D341Med (cell line): ENCODE data around the gene WFDC6.

Source experiments
- DNase-seq: peaks from one replicate; pipeline ENCODE4 v3.0.0; 2012; ENCODE audit warnings: low spot score

Gene WFDC6

GRCh38 chr20:45515147-45515913 lies 24.0 kb downstream of the WFDC6 start, which contains the start of gene SPINT3:
Gene SPINT3, minus strand, starts transcription at chr20:45515622. Its CDS starts 14 bp downstream, at chr20:45515608.
- DNase-seq = no peak

- no peak for DNase-seq
Measured at GRCh38 chr20:45510242-45510862, 28.9 kb downstream of the WFDC6 start.

GRCh38 chr20:45509091-45509490 lies 30.2 kb downstream of the WFDC6 start:
- no peak for DNase-seq

- no peak for DNase-seq
Measured at GRCh38 chr20:45508068-45508886, 31.0 kb downstream of the WFDC6 start.

GRCh38 chr20:45507011-45507820 lies 32.1 kb downstream of the WFDC6 start:
- DNase-seq = no peak

GRCh38 chr20:45506398-45506797 lies 32.9 kb downstream of the WFDC6 start:
- no peak for DNase-seq

GRCh38 chr20:45503403-45503802 lies 35.9 kb downstream of the WFDC6 start:
- no peak for DNase-seq

- DNase-seq = no peak
Measured at GRCh38 chr20:45502561-45502960, 36.7 kb downstream of the WFDC6 start.

GRCh38 chr20:45501600-45501999 lies 37.7 kb downstream of the WFDC6 start:
- DNase-seq = no peak

- DNase-seq = no peak
Measured at GRCh38 chr20:45500022-45500421, 39.3 kb downstream of the WFDC6 start.

- no peak for DNase-seq
Measured at GRCh38 chr20:45497971-45498494, 41.2 kb downstream of the WFDC6 start.

GRCh38 chr20:45496166-45496565 lies 43.1 kb downstream of the WFDC6 start:
- no peak for DNase-seq

- DNase-seq = no peak
Measured at GRCh38 chr20:45495501-45495941, 43.8 kb downstream of the WFDC6 start.

GRCh38 chr20:45489083-45489531 lies 50.2 kb downstream of the WFDC6 start:
- no peak for DNase-seq

- peak; percentile 65 for DNase-seq
Measured at GRCh38 chr20:45487231-45487635, 52.0 kb downstream of the WFDC6 start.

GRCh38 chr20:45485388-45485787 lies 53.9 kb downstream of the WFDC6 start:
- DNase-seq = no peak

GRCh38 chr20:45484676-45485075 lies 54.6 kb downstream of the WFDC6 start:
- no peak for DNase-seq
